ENCODE data around the gene STK32C. TPM values are rescaled to one million over a fixed set of nuclear protein-coding genes. Genes with fewer than 3 reads are reported as not detected.

Gene STK32C
- total RNA-seq, 1 donor from 2014 or later = 3.4 TPM

- DNase-seq = no peak
These were observed 61.5 kb downstream of the STK32C start for GRCh38 chr10:132246296-132246695.

GRCh38 chr10:132245056-132245455 lies 62.7 kb downstream of the STK32C start:
- no peak for DNase-seq

- no peak for DNase-seq
These were observed 64.1 kb downstream of the STK32C start for GRCh38 chr10:132243626-132244025.

GRCh38 chr10:132243141-132243540 lies 64.6 kb downstream of the STK32C start:
- DNase-seq = no peak

GRCh38 chr10:132242103-132242840 lies 65.5 kb downstream of the STK32C start:
- DNase-seq = no peak

- no peak for DNase-seq
These were observed 66.3 kb downstream of the STK32C start for GRCh38 chr10:132241496-132241895.

- no peak for DNase-seq
These were observed 66.7 kb downstream of the STK32C start for GRCh38 chr10:132241086-132241485.

- DNase-seq = no peak
These were observed 67.2 kb downstream of the STK32C start for GRCh38 chr10:132240581-132240980.

GRCh38 chr10:132240156-132240555 lies 67.6 kb downstream of the STK32C start:
- DNase-seq = no peak

- no peak for DNase-seq
These were observed 68.4 kb downstream of the STK32C start for GRCh38 chr10:132239126-132240031.

GRCh38 chr10:132238371-132239125 lies 69.2 kb downstream of the STK32C start:
- DNase-seq = no peak

- DNase-seq = no peak
These were observed 69.9 kb downstream of the STK32C start for GRCh38 chr10:132237871-132238270.

- no peak for DNase-seq
These were observed 70.4 kb downstream of the STK32C start for GRCh38 chr10:132237396-132237795.

GRCh38 chr10:132236881-132237280 lies 70.9 kb downstream of the STK32C start:
- no peak for DNase-seq

- no peak for DNase-seq
These were observed 71.6 kb downstream of the STK32C start for GRCh38 chr10:132236161-132236560.

- no peak for DNase-seq
These were observed 72.9 kb downstream of the STK32C start for GRCh38 chr10:132234860-132235259.

GRCh38 chr10:132233501-132234085 lies 74.2 kb downstream of the STK32C start:
- DNase-seq = no peak

GRCh38 chr10:132232981-132233380 lies 74.8 kb downstream of the STK32C start:
- no peak for DNase-seq

- no peak for DNase-seq
These were observed 75.5 kb downstream of the STK32C start for GRCh38 chr10:132232023-132232951.

- DNase-seq = no peak
These were observed 76.1 kb downstream of the STK32C start for GRCh38 chr10:132231656-132232022.

- DNase-seq = no peak
These were observed 77.1 kb downstream of the STK32C start for GRCh38 chr10:132230557-132231210.

All from skin of body (tissue), 2 donors.